BLaER1 treated with 17β-estradiol and CSF1 and Interleukin-3, amounts not matched to agents 10 nM and 100 nM (cell line): ENCODE data around the gene MEX3C.

Source experiments
- H3K27ac ChIP-seq, 11 experiments: shearing (Covaris generic); formaldehyde crosslinking; 2 replicates each; pipeline ENCODE4 v1.8.1; 2022
- H3K27me3 ChIP-seq, 11 experiments: shearing (Covaris generic); formaldehyde crosslinking; 2 replicates each; pipeline ENCODE4 v1.8.1; 2022
- H3K36me3 ChIP-seq, 11 experiments: shearing (Covaris generic); formaldehyde crosslinking; 2 replicates each; pipeline ENCODE4 v1.8.1; 2022
- H3K4me1 ChIP-seq, 10 experiments: shearing (Covaris generic); formaldehyde crosslinking; 2 replicates each; pipeline ENCODE4 v1.8.1; 2022
- H3K4me2 ChIP-seq, 11 experiments: shearing (Covaris generic); formaldehyde crosslinking; 2 replicates each; pipeline ENCODE4 v1.8.1; 2022
- H3K4me3 ChIP-seq, 10 experiments: shearing (Covaris generic); formaldehyde crosslinking; 2 replicates each; pipeline ENCODE4 v1.8.1; 2022
- H3K9ac ChIP-seq, 11 experiments: shearing (Covaris generic); formaldehyde crosslinking; 2 replicates each; pipeline ENCODE4 v1.8.1; 2022
- H3K9me3 ChIP-seq, 11 experiments: shearing (Covaris generic); formaldehyde crosslinking; replicated peaks in 1 of 11; 2 replicates each; pipeline ENCODE4 v1.8.1; 2022
- H4K20me1 ChIP-seq, 11 experiments: shearing (Covaris generic); formaldehyde crosslinking; 2 replicates each; pipeline ENCODE4 v1.8.1; 2022
- Cebpa-rat ChIP-seq, 11 experiments: shearing (Covaris generic); IDR thresholded peaks; 2 replicates each; pipeline ENCODE4 v1.8.1; 2022

The MEX3C gene

GRCh38 chr18:51197661-51198424, at the start of gene MEX3C:
Gene MEX3C (minus strand): TSS chr18:51197681. CDS start chr18:51197320, 361 bp downstream.
- H3K4me1 ChIP-seq = peaks cover 15 to 26% (median 22%) of the 10 kb centered on the region in 10 experiments
- no peaks in the 10 kb centered on the region for H3K27me3 ChIP-seq
- peak within 1 kb of the TSS; percentile 82 to 97 (median 93) for H3K4me2 ChIP-seq
- H4K20me1 ChIP-seq = peaks cover 21 to 39% (median 33%) of the 10 kb centered on the region in 11 experiments; a peak in 21 of 22 replicates
- H3K36me3 ChIP-seq = peaks cover 0 to 18% (median 0%) of the 10 kb centered on the region in 11 experiments; a peak in 7 of 22 replicates
- H3K4me3 ChIP-seq = peak within 1 kb of the TSS; percentile 84 to 99 (median 95)
- peaks cover 0 to 17% (median 0%) of the 10 kb centered on the region in 11 experiments; a peak in 6 of 22 replicates for H3K9me3 ChIP-seq
- H3K9ac ChIP-seq = peak within 1 kb of the TSS; percentile 95 to 100 (median 99)
- H3K27ac ChIP-seq = peak within 1 kb of the TSS; percentile 97 to 100 (median 99)
- no peak for TF ChIP-seq Cebpa-rat (IDR thresholded peaks at IDR 0.05)

- no peaks in the 10 kb centered on the region for H4K20me1 ChIP-seq
- peaks cover 0 to 1% (median 0%) of the 10 kb centered on the region in 10 experiments; a peak in 1 of 20 replicates for H3K4me1 ChIP-seq
- H3K9ac ChIP-seq = no peak overlapping the region
- no peaks in the 10 kb centered on the region for H3K36me3 ChIP-seq
- H3K27ac ChIP-seq = no peak overlapping the region
- no peak for TF ChIP-seq Cebpa-rat (IDR thresholded peaks at IDR 0.05)
- no peak overlapping the region for H3K4me3 ChIP-seq
- H3K27me3 ChIP-seq = no peaks in the 10 kb centered on the region
- no peak overlapping the region for H3K4me2 ChIP-seq
- peaks cover 0 to 8% (median 0%) of the 10 kb centered on the region in 11 experiments; a peak in 3 of 22 replicates for H3K9me3 ChIP-seq
Measured at GRCh38 chr18:51241226-51241625, 43.7 kb upstream of the MEX3C start.

- no peaks in the 10 kb centered on the region for H3K36me3 ChIP-seq
- no peak overlapping the region for H3K9ac ChIP-seq
- no peaks in the 10 kb centered on the region for H3K27me3 ChIP-seq
- no peak for TF ChIP-seq Cebpa-rat (IDR thresholded peaks at IDR 0.05)
- no peak overlapping the region for H3K27ac ChIP-seq
- H3K4me1 ChIP-seq = peaks cover 15 to 27% (median 19%) of the 10 kb centered on the region in 10 experiments
- no peak overlapping the region for H3K4me3 ChIP-seq
- H3K9me3 ChIP-seq = no peaks in the 10 kb centered on the region
- H3K4me2 ChIP-seq = peak overlapping the region in 2 of 11 experiments; percentile 58 to 65; a peak in 2 of 22 replicates
- H4K20me1 ChIP-seq = no peaks in the 10 kb centered on the region
Measured at GRCh38 chr18:51236225-51236624, 38.7 kb upstream of the MEX3C start.

GRCh38 chr18:51235009-51235789, 37.7 kb upstream of the MEX3C start:
- Histone ChIP-seq H3K27me3 (no peaks in the 10 kb centered on the region), H3K9me3 (peaks cover 0 to 8% (median 1%) of the 10 kb centered on the region in 11 experiments; a peak in 8 of 22 replicates), H3K36me3 (no peaks in the 10 kb centered on the region), H3K9ac (0 out of 22 replicates have a peak overlapping the region, but pooled peaks of 1 of the 11 experiments have one; percentile 29), H3K4me1 (peaks cover 15 to 27% (median 19%) of the 10 kb centered on the region in 10 experiments), H3K27ac (0 out of 22 replicates have a peak overlapping the region, but pooled peaks of 1 of the 11 experiments have one; percentile 18), H3K4me3 (no peak overlapping the region), H4K20me1 (no peaks in the 10 kb centered on the region), H3K4me2 (peak overlapping the region; percentile 35 to 73 (median 54); a peak in 21 of 22 replicates)
- TF ChIP-seq Cebpa-rat (IDR thresholded peaks at IDR 0.05) = no peak

GRCh38 chr18:51234117-51235008, 36.9 kb upstream of the MEX3C start:
- 0 out of 22 replicates have a peak overlapping the region, but pooled peaks of 1 of the 11 experiments have one; percentile 29 for H3K9ac ChIP-seq
- H3K4me3 ChIP-seq = no peak overlapping the region
- no peaks in the 10 kb centered on the region for H3K27me3 ChIP-seq
- TF ChIP-seq Cebpa-rat (IDR thresholded peaks at IDR 0.05) = no peak
- 0 out of 22 replicates have a peak overlapping the region, but pooled peaks of 1 of the 11 experiments have one; percentile 18 for H3K27ac ChIP-seq
- no peaks in the 10 kb centered on the region for H4K20me1 ChIP-seq
- H3K4me1 ChIP-seq = peaks cover 15 to 27% (median 19%) of the 10 kb centered on the region in 10 experiments
- peak overlapping the region; percentile 35 to 73 (median 54); a peak in 21 of 22 replicates for H3K4me2 ChIP-seq
- H3K36me3 ChIP-seq = no peaks in the 10 kb centered on the region
- H3K9me3 ChIP-seq = peaks cover 3 to 16% (median 10%) of the 10 kb centered on the region in 11 experiments; a peak in 18 of 22 replicates

GRCh38 chr18:51229328-51229727, 31.8 kb upstream of the MEX3C start:
- TF ChIP-seq Cebpa-rat (IDR thresholded peaks at IDR 0.05) = no peak
- no peak overlapping the region for H3K4me3 ChIP-seq
- no peaks in the 10 kb centered on the region for H3K27me3 ChIP-seq
- H3K27ac ChIP-seq = no peak overlapping the region
- no peaks in the 10 kb centered on the region for H3K36me3 ChIP-seq
- peaks cover 10 to 26% (median 21%) of the 10 kb centered on the region in 11 experiments; a peak in 19 of 22 replicates for H3K9me3 ChIP-seq
- no peak overlapping the region for H3K9ac ChIP-seq
- H3K4me2 ChIP-seq = no peak overlapping the region
- H3K4me1 ChIP-seq = peaks cover 0 to 12% (median 3%) of the 10 kb centered on the region in 10 experiments; a peak in 16 of 20 replicates
- H4K20me1 ChIP-seq = no peaks in the 10 kb centered on the region

GRCh38 chr18:51227660-51228059, 30.2 kb upstream of the MEX3C start:
- no peaks in the 10 kb centered on the region for H4K20me1 ChIP-seq
- no peak overlapping the region for H3K27ac ChIP-seq
- peaks cover 10 to 26% (median 21%) of the 10 kb centered on the region in 11 experiments; a peak in 19 of 22 replicates for H3K9me3 ChIP-seq
- no peak overlapping the region for H3K4me3 ChIP-seq
- no peaks in the 10 kb centered on the region for H3K36me3 ChIP-seq
- no peak for TF ChIP-seq Cebpa-rat (IDR thresholded peaks at IDR 0.05)
- H3K4me2 ChIP-seq = no peak overlapping the region
- no peaks in the 10 kb centered on the region for H3K27me3 ChIP-seq
- no peak overlapping the region for H3K9ac ChIP-seq
- H3K4me1 ChIP-seq = no peaks in the 10 kb centered on the region
